SK-MEL-5 (cell line): ENCODE measurements around the gene GFI1. TPM values are rescaled to one million over a fixed set of nuclear protein-coding genes. Genes with fewer than 3 reads are reported as not detected.

Experiments used
- DNase-seq: peaks from one replicate; pipeline ENCODE4 v3.0.0-alpha.2; 2016; ENCODE audit warnings: low read depth, low spot score
- in situ Hi-C: cut with HindIII; loops from 2 replicates; pipeline ENCODE4 v1.10.0; 2016; ENCODE audit warnings: low sequenced_read_pairs, high pct_unique_total_duplicates, low pct_unique_long_range_greater_than_20kb
- total RNA-seq: library from RNA; depleted of rRNA; stranded (reverse); fragments of >200 nt; shearing (Covaris generic); gene quantifications from 2 replicates; pipeline ENCODE4 v1.2.3, GENCODE V29; 2014

GFI1 gene
- total RNA-seq, 1 experiment from 2014 or later: 0.08 TPM

GRCh38 chr1:92495392-92496063, 8.8 kb upstream of the GFI1 start:
- in situ Hi-C loops: no loop called here
- no peak for DNase-seq

- in situ Hi-C loops: no loop called here
- no peak for DNase-seq
Observed at GRCh38 chr1:92494485-92495141, 7.9 kb upstream of the GFI1 start.

- no peak for DNase-seq
- in situ Hi-C loops: no loop called here
Observed at GRCh38 chr1:92493139-92493538, 6.4 kb upstream of the GFI1 start.

- in situ Hi-C loops: no loop called here
- DNase-seq: no peak
Observed at GRCh38 chr1:92488832-92489231, 2.1 kb upstream of the GFI1 start.

- no peak for DNase-seq
- in situ Hi-C loops: no loop called here
Observed at GRCh38 chr1:92488416-92488815, 1.7 kb upstream of the GFI1 start.

GRCh38 chr1:92487078-92487605, 417 bp upstream of the GFI1 start:
- DNase-seq: no peak
- in situ Hi-C loops: no loop called here

- in situ Hi-C loops: no loop called here
- DNase-seq: no peak
Observed at GRCh38 chr1:92485381-92486250, 1.1 kb downstream of the GFI1 start.

GRCh38 chr1:92484472-92485380, 2.0 kb downstream of the GFI1 start:
- DNase-seq: no peak

GRCh38 chr1:92483610-92484471, 2.9 kb downstream of the GFI1 start:
- in situ Hi-C loops: no loop called here
- DNase-seq: no peak

More at GRCh38 chr1:92484472-92485380, 2.0 kb downstream of the GFI1 start:
- in situ Hi-C loops: no loop called here

GRCh38 chr1:92482665-92483609, 3.8 kb downstream of the GFI1 start:
- no peak for DNase-seq
- in situ Hi-C loops: no loop called here

- no peak for DNase-seq
- in situ Hi-C loops: no loop called here
Observed at GRCh38 chr1:92481971-92482664, 4.6 kb downstream of the GFI1 start.

GRCh38 chr1:92481599-92481925, 5.2 kb downstream of the GFI1 start:
- in situ Hi-C loops: no loop called here
- no peak for DNase-seq

- DNase-seq: no peak
- in situ Hi-C loops: no loop called here
Observed at GRCh38 chr1:92480813-92481598, 5.7 kb downstream of the GFI1 start.

GRCh38 chr1:92480200-92480812, 6.4 kb downstream of the GFI1 start:
- in situ Hi-C loops: no loop called here

More at GRCh38 chr1:92480200-92480812, 6.4 kb downstream of the GFI1 start:
- DNase-seq: no peak
